H1 (cell line): ENCODE measurements around the gene PCDHB8.

Source experiments
- CHD1 ChIP-seq: IDR thresholded peaks from 2 replicates; pipeline ENCODE4 v1.6.1; 2012; ENCODE audit warnings: low read depth, low read length, improper control_type of control experiment
- EGR1 ChIP-seq: IDR thresholded peaks from 2 replicates; pipeline ENCODE4 v1.6.1; 2011; ENCODE audit warnings: low read depth, low read length, borderline replicate concordance
- EZH2 ChIP-seq: fragments of 200-600 bp; sonication (generic); IDR thresholded peaks from 2 replicates; pipeline ENCODE4 v1.7.1; 2012; ENCODE audit warnings: low read depth, mild to moderate bottlenecking, moderate library complexity, low read length, inconsistent platforms; ENCODE audit not compliant: severe bottlenecking
- JUND ChIP-seq: IDR thresholded peaks from 2 replicates; pipeline ENCODE4 v1.6.1; 2011; ENCODE audit warnings: mild to moderate bottlenecking, improper control_type of control experiment, low read length
- POLR2A ChIP-seq, 2 experiments: IDR thresholded peaks; 1 replicate in 1 of 2; 2 replicates in 1 of 2; pipeline ENCODE4 v1.6.1; 2011; ENCODE audit warnings: low read depth in 2 of 2, low read length in 2 of 2, mild to moderate bottlenecking in 2 of 2; ENCODE audit errors: control extremely low read depth in 1 of 2
- POLR2AphosphoS5 ChIP-seq: IDR thresholded peaks from 2 replicates; pipeline ENCODE4 v1.6.1; 2011; ENCODE audit warnings: low read depth, low read length
- RNF2 ChIP-seq: fragments of 200-900, 300-1000 bp; sonication (generic); IDR thresholded peaks from 2 replicates; pipeline ENCODE4 v1.7.1; 2016; ENCODE audit warnings: borderline replicate concordance, low read depth, mild to moderate bottlenecking, antibody characterized with exemption, low read length; ENCODE audit not compliant: poor library complexity, severe bottlenecking; ENCODE audit errors: missing control alignments
- TAF1 ChIP-seq: IDR thresholded peaks from 2 replicates; pipeline ENCODE4 v1.6.1; 2011; ENCODE audit warnings: mild to moderate bottlenecking, low read depth, low read length
- TAF7 ChIP-seq: optimal IDR thresholded peaks from 2 replicates; pipeline ENCODE3; 2011; ENCODE audit warnings: low read depth, mild to moderate bottlenecking, inconsistent platforms, low read length, moderate library complexity, borderline replicate concordance
- TCF12 ChIP-seq: IDR thresholded peaks from 2 replicates; pipeline ENCODE4 v1.6.1; 2011; ENCODE audit warnings: low read depth, mild to moderate bottlenecking, low read length
- YY1 ChIP-seq: IDR thresholded peaks from 2 replicates; pipeline ENCODE4 v1.6.1; 2011; ENCODE audit warnings: low read depth, mild to moderate bottlenecking, low read length
- TF ChIP-seq, protein P1 (sequence below), 3 experiments: IDR thresholded peaks; 1 replicate in 2 of 3; 2 replicates in 1 of 3; pipeline versions ENCODE4 v1.5.1 to v1.6.1; 2011; ENCODE audit warnings: low read length in 3 of 3, mild to moderate bottlenecking in 3 of 3, inconsistent platforms in 2 of 3, low read depth in 1 of 3, moderate library complexity in 1 of 3; ENCODE audit not compliant: insufficient read depth in 1 of 3; ENCODE audit errors: control extremely low read depth in 1 of 3
- TF ChIP-seq, protein P2 (sequence below): IDR thresholded peaks from 2 replicates; pipeline ENCODE4 v1.6.1; 2012; ENCODE audit warnings: low read length, inconsistent platforms
- TF ChIP-seq, protein P3 (sequence below): IDR thresholded peaks from 2 replicates; pipeline ENCODE4 v1.6.1; 2011; ENCODE audit warnings: low read length, improper control_type of control experiment

DNA sequence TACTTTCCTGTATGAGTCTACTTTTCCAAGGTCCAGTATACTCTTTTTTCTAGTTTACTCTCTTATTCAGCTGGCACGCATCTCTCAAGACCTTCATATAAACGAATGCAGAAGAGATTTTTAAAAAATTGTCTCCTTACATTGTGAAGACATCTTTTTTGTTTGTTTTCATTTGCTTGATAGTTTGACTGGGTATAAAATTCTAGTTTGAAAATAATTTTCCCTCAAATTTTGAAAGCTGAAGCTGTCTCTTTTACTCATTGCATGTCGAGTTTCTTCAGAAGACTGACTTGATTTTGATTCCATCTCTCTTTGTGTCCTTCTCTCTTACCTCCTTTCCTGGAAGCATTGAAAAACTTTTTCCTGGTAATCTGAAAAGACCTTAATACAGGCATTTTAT, 18.8 kb downstream of the PCDHB8 start:
- no peak for TF ChIP-seq TAF1
- no peak for TF ChIP-seq EZH2
- TF ChIP-seq, protein P1, sequence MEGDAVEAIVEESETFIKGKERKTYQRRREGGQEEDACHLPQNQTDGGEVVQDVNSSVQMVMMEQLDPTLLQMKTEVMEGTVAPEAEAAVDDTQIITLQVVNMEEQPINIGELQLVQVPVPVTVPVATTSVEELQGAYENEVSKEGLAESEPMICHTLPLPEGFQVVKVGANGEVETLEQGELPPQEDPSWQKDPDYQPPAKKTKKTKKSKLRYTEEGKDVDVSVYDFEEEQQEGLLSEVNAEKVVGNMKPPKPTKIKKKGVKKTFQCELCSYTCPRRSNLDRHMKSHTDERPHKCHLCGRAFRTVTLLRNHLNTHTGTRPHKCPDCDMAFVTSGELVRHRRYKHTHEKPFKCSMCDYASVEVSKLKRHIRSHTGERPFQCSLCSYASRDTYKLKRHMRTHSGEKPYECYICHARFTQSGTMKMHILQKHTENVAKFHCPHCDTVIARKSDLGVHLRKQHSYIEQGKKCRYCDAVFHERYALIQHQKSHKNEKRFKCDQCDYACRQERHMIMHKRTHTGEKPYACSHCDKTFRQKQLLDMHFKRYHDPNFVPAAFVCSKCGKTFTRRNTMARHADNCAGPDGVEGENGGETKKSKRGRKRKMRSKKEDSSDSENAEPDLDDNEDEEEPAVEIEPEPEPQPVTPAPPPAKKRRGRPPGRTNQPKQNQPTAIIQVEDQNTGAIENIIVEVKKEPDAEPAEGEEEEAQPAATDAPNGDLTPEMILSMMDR (IDR thresholded peaks at IDR 0.05; ENCODE audit: control extremely low read depth in 1 of 3, insufficient read depth in 1 of 3, low read depth in 1 of 3, low read length in 3 of 3), result no peak
- no peak for TF ChIP-seq JUND
- TF ChIP-seq CHD1, result no peak
- no peak for TF ChIP-seq RNF2
- no peak for TF ChIP-seq YY1
- no peak for TF ChIP-seq POLR2AphosphoS5
- no peak for TF ChIP-seq TAF7
- TF ChIP-seq, protein P2, sequence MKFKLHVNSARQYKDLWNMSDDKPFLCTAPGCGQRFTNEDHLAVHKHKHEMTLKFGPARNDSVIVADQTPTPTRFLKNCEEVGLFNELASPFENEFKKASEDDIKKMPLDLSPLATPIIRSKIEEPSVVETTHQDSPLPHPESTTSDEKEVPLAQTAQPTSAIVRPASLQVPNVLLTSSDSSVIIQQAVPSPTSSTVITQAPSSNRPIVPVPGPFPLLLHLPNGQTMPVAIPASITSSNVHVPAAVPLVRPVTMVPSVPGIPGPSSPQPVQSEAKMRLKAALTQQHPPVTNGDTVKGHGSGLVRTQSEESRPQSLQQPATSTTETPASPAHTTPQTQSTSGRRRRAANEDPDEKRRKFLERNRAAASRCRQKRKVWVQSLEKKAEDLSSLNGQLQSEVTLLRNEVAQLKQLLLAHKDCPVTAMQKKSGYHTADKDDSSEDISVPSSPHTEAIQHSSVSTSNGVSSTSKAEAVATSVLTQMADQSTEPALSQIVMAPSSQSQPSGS, result no peak
- no peak for TF ChIP-seq TCF12
- no peak for TF ChIP-seq EGR1
- TF ChIP-seq, protein P3, sequence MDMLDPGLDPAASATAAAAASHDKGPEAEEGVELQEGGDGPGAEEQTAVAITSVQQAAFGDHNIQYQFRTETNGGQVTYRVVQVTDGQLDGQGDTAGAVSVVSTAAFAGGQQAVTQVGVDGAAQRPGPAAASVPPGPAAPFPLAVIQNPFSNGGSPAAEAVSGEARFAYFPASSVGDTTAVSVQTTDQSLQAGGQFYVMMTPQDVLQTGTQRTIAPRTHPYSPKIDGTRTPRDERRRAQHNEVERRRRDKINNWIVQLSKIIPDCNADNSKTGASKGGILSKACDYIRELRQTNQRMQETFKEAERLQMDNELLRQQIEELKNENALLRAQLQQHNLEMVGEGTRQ, result no peak
- TF ChIP-seq POLR2A (IDR thresholded peaks at IDR 0.05; ENCODE audit: control extremely low read depth in 1 of 2, low read depth in 2 of 2, low read length in 2 of 2), result no peak
